ENCODE measurements around the gene MPHOSPH6.
"Not testable (repeated sequence)": the region's sequence is repeated elsewhere in the genome, so short reads cannot be mapped to it uniquely, and the experiment has no call there.

The MPHOSPH6 gene, protein sequence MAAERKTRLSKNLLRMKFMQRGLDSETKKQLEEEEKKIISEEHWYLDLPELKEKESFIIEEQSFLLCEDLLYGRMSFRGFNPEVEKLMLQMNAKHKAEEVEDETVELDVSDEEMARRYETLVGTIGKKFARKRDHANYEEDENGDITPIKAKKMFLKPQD

DNA sequence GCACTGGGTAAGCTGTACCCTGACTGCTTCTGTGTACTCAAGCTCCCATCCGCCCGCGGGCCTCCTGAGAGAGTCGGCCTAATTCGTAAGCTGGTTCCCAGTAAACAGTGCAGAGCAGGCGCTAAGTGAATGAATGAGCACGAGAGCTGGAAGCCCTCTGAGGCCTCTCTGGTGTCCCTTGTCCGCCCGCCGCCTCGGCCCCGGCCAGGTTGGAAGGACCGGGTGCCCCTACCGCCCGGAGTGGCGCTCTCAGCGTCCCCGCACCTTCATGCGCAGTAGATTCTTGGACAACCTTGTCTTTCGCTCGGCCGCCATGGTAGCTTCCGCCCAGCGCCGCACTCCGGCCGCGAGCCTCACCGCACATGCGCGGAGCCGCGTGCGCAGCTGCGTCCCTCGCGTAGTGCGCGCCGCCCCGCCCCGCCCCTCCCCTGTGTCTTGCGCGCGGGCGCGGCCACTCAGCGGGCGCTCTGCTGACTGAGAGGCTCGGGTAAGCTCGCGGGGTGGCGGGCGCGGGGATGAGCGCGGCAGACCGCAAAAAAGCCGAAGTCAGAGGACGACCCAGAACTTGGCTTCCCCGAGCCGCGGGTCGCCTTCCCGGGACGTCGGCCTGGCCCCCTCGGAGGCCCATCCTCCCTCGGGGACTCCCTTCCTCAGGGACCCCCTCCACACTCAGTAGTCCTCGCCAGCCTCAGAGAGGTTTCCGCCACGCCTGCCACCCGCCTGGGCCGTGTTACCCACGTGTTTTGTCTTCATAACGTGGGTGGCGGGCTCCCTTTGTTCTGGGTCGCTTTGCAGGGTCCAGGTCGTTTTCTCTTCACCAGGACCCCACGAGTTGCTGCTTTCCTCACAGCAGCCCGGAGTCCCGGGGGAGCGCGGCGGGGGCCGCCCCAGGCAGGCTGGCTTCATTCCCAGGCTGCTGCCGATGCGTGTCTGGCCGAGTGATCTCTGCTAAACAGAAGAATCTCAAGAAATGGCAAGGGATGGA lies at the start of gene MPHOSPH6:
Gene MPHOSPH6 (minus strand): TSS at position 364 of the 985 bp plus-strand sequence. CDS start 49 bp downstream, at position 315.
- TF ChIP-seq POLR2A (IDR thresholded peaks at IDR 0.05; ENCODE audit: low read length) (peak; percentile 72), GATA1 (IDR thresholded peaks at IDR 0.05; ENCODE audit: low read depth, low read length) (no peak)
- DNase-seq: peak; percentile 94 to 96

DNA sequence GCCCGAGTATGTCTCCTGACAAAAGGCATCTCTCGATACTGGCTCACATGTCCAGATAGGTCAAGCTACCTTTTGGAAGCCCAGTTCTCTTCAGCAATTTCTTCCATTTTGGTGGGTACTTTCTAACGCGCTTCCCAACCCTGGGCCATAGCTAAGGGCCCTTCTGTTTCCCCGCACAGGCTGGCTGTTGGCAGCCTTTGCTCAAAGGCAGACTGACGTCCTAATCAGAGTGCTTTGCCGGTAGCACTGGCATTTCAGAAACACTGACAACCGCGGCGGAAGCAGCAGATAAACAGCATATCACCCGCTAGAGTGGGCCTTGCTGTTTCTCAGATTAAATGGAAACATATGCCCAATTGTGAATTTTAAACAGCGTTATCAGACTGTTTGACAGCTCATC lies 49.3 kb upstream of the MPHOSPH6 start:
- no peak for TF ChIP-seq POLR2A (IDR thresholded peaks at IDR 0.05; ENCODE audit: low read length)
- TF ChIP-seq GATA1 (IDR thresholded peaks at IDR 0.05; ENCODE audit: low read depth, low read length): no peak
- DNase-seq: no peak

DNA sequence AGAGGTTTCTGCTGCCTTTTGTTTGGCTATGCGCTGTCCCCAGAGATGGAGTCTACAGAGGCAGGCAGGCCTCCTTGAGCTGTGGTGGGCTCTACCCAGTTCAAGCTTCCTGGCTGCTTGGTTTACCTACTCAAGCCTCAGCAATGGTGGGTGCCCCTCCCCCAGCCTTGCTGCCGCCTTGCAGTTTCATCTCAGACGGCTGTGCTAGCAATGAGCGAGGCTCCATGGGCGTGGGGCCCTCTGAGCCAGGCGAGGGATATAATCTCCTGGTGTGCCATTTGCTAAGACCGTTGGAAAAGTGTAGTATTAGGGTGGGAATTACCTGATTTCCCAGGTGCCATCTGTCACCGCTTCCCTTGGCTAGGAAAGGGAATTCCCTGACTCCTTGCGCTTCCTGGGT lies 39.3 kb upstream of the MPHOSPH6 start:
- DNase-seq: not testable (repeated sequence)

DNA sequence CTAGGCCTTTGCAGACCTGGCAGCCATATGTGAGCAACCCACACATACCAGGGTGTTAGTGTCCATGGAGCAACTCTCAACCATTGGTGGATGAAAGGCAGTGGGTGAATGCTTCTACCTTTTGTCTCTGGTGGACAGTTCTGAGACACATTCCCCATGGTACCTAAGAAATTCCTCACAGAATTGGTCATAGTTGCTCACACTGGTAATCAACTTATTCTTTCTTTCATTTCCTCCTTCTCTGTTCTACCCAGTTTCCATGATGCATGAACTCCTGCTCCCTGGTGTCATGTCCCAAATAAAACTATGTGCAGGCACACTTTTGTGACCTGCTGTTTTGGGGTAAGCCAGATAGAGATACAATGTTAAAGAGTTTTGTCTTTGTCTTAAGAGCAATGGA lies 33.2 kb upstream of the MPHOSPH6 start:
- TF ChIP-seq POLR2A (IDR thresholded peaks at IDR 0.05; ENCODE audit: low read length): no peak
- no peak for TF ChIP-seq GATA1 (IDR thresholded peaks at IDR 0.05; ENCODE audit: low read depth, low read length)
- no peak for DNase-seq

- TF ChIP-seq GATA1 (IDR thresholded peaks at IDR 0.05; ENCODE audit: low read depth, low read length) (no peak), POLR2A (IDR thresholded peaks at IDR 0.05; ENCODE audit: low read length) (no peak)
- DNase-seq: no peak
These were observed 31.9 kb upstream of the MPHOSPH6 start for GRCh38 chr16:82201926-82202325.

GRCh38 chr16:82201351-82201750 lies 31.3 kb upstream of the MPHOSPH6 start:
- no peak for DNase-seq
- TF ChIP-seq GATA1 (IDR thresholded peaks at IDR 0.05; ENCODE audit: low read depth, low read length) (no peak), POLR2A (IDR thresholded peaks at IDR 0.05; ENCODE audit: low read length) (no peak)

GRCh38 chr16:82199209-82199608 lies 29.2 kb upstream of the MPHOSPH6 start:
- DNase-seq: no peak
- no peak for TF ChIP-seq POLR2A (IDR thresholded peaks at IDR 0.05; ENCODE audit: low read length)
- TF ChIP-seq GATA1 (IDR thresholded peaks at IDR 0.05; ENCODE audit: low read depth, low read length): no peak

DNA sequence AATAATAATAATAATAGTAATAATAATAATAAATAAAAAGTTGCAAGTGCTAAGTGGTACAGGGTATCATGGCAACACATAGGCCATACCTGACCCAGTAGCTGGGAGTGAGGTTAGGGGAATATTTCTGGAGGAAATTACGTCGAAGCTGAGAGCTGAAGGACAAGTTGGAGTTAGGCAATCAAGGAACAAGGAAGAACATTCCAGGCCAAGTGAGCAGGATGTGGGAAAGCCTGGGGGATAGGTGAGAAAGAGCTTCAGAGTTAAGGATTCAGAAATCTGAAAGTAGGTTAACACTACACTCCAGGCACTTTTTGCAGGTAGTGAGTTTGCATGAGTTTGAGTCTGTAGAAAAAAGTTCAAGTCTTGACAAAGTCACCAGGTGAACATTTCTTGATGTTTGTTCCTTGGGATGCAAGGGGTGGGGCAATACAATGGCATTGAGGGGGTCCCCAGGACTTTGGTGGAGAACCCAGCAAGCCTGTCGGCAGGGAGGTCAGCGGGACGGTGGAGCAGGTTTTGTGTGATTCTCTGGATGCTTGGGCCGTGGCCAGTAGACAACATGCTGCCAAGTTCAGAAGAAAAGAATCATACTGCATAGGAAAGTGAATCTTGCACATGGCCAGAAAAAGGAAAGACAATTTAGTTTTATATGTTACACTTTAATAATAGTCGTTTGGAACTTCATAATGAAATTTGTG lies 27.7 kb upstream of the MPHOSPH6 start:
- TF ChIP-seq POLR2A (IDR thresholded peaks at IDR 0.05; ENCODE audit: low read length) (no peak), GATA1 (IDR thresholded peaks at IDR 0.05; ENCODE audit: low read depth, low read length) (no peak)
- no peak for DNase-seq

DNA sequence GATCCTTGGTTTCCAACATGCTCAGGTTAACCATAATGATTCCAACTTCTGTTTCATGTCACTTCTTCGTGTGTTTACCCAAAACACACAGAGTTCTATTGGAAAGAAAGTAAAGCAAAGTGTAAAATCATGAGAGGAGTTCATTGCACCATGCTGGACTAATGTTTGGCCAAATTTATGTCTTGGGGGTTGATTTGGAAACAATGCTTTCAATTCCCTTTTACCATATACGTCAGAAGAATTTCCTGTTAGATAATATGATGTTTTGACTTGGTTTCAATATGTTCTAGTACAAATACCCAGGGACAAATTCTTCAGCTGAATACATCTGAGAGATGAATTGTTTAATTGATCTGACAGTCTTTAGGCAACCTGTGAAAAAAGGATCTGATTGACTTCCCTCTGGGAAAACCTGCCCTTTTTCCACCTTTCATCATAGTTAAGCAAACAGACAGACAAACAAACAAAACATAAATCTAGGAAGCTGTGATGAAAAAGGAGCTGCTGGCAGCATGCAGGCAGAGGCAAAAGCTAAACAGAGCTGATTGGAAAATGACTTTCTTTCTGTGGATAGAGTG lies 26.0 kb upstream of the MPHOSPH6 start:
- no peak for TF ChIP-seq POLR2A (IDR thresholded peaks at IDR 0.05; ENCODE audit: low read length)
- TF ChIP-seq GATA1 (IDR thresholded peaks at IDR 0.05; ENCODE audit: low read depth, low read length): no peak

GRCh38 chr16:82194086-82194485 lies 24.1 kb upstream of the MPHOSPH6 start:
- no peak for DNase-seq

More for the DNA sequence above, 26.0 kb upstream of the MPHOSPH6 start:
- DNase-seq: no peak

GRCh38 chr16:82192665-82193064 lies 22.6 kb upstream of the MPHOSPH6 start:
- DNase-seq: no peak
- no peak for TF ChIP-seq POLR2A (IDR thresholded peaks at IDR 0.05; ENCODE audit: low read length)
- TF ChIP-seq GATA1 (IDR thresholded peaks at IDR 0.05; ENCODE audit: low read depth, low read length): no peak

More at GRCh38 chr16:82194086-82194485, 24.1 kb upstream of the MPHOSPH6 start:
- TF ChIP-seq GATA1 (IDR thresholded peaks at IDR 0.05; ENCODE audit: low read depth, low read length) (no peak), POLR2A (IDR thresholded peaks at IDR 0.05; ENCODE audit: low read length) (no peak)

- TF ChIP-seq GATA1 (IDR thresholded peaks at IDR 0.05; ENCODE audit: low read depth, low read length) (no peak), POLR2A (IDR thresholded peaks at IDR 0.05; ENCODE audit: low read length) (no peak)
- DNase-seq: no peak
These were observed 20.4 kb upstream of the MPHOSPH6 start for GRCh38 chr16:82190386-82190785.

GRCh38 chr16:82187829-82188228 lies 17.8 kb upstream of the MPHOSPH6 start:
- no peak for DNase-seq
- no peak for TF ChIP-seq GATA1 (IDR thresholded peaks at IDR 0.05; ENCODE audit: low read depth, low read length)
- TF ChIP-seq POLR2A (IDR thresholded peaks at IDR 0.05; ENCODE audit: low read length): no peak

GRCh38 chr16:82185012-82185411 lies 15.0 kb upstream of the MPHOSPH6 start:
- no peak for DNase-seq
- no peak for TF ChIP-seq GATA1 (IDR thresholded peaks at IDR 0.05; ENCODE audit: low read depth, low read length)
- no peak for TF ChIP-seq POLR2A (IDR thresholded peaks at IDR 0.05; ENCODE audit: low read length)
